MV-4-11 (cell line): ENCODE measurements around the gene GLMP.

Experiments
- DNase-seq: peaks from one replicate; lab custom pipeline; 2025; lab: John Stamatoyannopoulos, UW

The GLMP gene

DNA sequence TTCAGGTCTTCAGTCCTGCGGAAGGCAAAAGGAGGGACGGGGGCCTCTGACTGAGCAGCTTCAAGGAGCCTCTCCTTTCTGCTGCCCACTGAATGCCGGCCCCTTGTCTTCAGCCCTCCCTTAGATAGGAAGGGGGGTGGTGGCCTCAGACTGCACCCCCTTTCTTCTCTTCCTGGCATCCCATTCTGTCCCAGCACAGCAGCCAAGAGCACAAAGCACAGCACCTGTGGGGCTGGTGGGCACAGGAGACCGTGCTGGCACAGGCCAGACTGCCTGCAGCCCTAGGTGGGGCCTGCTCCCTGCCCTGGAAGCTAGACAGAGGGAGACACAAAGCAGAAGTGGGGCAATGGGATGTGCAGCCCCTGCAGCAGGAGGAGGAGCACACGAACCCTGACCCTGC lies 45.9 kb downstream of the GLMP start:
- no peak for DNase-seq

DNA sequence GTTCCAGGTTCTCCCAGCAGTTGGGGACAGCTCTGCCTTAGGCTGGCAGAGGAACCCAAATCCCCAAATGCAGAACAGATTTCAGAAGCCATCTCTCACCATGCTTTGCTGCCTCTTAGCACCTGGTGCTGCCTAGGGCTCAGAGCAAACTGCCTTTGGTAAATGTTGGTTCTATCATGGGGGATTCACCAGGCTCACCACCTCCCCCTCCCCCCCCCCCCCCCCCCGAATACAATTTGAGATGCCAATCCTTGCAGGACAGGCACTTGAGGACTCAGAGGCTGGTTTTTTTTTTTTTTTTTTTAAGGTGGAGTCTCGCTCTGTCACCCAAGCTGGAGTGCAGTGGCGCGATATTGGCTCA lies 47.2 kb downstream of the GLMP start:
- no peak for DNase-seq

DNA sequence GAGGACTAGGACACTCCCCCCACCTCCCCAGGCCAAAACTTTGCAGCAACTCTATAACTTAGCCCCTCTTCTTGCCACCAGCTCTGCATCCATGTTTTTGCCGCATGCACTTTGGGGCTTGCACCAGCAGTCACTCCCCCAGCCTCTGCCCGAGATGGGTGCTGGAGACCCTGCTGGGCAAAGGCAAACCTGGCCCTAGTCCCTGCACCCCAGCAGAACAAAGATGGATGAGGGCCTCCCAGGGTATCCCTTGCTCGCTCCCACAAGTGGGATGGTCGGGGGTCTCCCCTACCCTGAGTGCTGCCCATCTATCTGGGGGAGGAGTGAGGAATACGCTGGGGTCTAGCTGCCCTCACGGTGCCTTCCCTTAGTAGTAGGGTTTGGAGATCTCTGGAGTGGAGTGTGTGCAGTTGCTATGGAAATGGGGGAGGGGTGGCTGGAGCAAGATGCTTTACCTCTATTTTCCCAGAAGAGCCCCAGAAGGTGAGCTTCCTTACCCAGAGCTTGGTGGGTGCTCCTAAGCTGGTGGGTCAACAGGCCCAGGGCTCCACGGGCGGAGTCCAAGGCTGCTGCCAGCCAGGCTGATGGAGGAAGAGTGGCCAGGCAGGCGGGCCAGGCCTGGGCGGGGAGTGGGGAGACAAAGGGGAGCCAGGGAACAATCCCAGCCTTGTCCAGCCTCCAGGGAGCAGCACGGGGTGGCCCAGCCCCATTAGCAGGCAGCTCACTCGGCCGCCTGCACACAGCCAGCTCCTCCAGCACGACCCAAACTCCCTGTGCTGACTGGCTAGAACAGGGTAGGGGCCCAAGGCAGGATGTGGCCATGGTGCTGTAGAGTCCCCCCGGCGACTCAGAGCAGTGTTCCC lies 47.8 kb downstream of the GLMP start, which contains the start of gene PAQR6:
PAQR6 (minus strand) TSS at position 597 of the 863 bp plus-strand sequence. CDS start 1,325 bp downstream, outside the sequence.
- DNase-seq: no peak

DNA sequence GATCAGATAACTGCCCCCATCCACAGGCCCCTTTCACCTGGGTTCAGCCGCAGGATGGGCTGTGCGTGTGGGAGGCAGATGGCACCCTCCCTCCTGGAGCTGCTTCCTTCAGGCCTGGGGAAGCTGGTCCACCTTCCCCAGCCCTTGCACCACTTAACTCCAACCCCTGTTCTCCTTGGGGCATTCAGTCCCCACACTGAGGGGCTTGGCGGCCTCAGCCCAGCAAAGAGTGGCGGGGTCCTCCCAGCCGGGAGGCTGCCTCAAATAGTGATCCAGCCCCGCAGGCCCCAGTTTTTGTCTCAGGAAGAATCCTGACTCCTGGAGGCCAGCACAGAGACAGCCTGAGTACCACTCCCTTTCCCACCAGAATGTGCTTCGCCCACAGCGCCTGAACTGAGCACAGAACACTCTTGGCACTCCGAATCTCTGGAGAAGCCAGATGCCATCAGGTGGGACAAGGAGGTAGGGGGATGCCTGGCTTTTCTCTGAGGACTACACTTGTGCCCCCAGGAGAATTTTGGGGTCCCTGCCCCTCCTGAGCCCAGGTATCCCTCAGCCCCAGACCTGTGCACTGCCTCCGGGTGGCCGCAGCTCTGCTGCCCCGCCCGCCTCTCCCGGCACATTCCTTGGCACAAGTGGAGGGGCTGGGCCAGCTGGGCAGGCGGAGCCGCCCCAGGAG lies 48.6 kb downstream of the GLMP start:
- no peak for DNase-seq

DNA sequence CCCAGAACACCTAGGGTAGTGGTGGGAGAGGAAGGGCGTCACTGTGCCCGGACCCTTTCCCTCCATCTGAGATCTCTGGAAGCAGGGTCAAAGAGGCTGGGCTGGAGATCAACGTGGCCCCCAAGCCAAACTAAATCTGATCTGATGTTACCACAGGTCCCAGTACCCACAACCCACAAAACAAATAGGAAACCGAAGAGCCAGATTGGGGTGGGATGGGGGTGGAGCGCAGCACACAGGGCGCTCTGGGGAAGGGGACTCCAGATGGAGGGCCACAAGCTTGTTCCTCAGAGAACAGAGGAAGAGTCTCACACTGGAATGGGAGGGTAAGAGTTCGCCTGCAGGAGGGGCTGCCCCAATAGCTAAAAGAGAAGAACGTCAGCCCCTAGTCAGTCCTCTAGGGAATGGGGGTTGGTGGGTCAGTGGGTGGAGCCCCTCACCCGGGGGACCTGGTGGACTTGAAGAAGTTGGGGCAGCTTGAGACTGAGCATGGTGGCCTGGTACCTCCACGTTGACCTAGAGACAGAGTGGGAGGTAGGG lies 49.2 kb downstream of the GLMP start:
- DNase-seq: no peak

DNA sequence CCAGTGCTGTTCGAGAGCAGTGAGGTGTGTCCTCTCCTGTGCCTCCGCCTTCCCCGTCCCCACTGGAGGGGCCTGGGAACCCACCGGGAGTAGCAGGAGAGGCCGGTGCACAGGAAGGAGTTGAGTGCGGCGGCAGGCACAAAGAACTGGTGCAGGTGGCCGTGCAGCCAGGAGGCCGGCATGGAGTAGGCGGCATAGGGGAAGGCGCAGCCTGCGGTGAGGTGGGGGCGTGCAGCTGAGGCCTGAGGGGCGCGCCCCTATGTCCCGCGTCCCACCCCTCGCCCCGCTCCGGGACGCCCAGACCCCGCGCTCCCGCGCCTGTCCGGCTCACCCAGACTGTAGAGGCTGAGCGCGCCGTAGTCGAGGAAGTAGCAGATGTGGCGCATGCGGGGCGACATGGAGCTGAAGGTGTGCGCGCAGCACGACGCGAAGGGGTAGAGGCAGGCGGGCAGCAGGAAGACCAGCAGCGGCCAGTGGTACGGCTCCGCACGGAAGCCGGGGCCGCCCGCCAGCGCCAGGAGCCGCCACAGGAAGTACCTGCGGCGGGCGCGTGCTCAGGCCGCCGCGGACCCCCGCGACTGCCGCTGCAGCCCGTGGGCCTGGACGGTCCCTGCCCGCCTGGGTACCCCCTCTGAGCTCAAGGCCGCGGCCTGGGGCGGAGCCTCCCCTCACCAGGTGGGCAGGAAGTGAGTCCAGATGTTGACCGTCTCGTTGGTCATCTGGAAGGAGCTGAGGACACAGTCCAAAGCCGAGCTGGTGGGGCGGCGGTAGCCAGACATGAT lies 49.8 kb downstream of the GLMP start:
- DNase-seq: no peak

DNA sequence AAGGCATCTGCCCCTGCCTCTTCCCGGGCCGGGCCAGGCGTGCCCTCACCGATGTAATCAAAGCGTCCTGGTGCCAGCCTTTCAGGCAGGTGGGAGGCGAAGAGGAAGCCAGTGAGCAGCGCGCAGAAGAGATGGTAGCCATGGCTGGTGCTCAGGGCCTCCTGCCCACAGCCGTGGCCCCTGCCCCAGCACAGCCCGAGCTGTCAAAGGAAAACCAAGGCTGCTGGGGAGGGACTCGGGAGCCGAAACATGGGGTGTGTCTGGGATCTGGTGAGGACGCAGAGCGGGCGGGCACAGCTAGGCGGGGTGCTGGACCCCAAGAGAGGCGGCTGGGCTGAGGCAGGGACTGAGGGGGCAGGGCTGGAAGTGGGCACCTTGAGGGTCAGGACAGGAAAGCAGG lies 50.8 kb downstream of the GLMP start:
- DNase-seq: no peak

DNA sequence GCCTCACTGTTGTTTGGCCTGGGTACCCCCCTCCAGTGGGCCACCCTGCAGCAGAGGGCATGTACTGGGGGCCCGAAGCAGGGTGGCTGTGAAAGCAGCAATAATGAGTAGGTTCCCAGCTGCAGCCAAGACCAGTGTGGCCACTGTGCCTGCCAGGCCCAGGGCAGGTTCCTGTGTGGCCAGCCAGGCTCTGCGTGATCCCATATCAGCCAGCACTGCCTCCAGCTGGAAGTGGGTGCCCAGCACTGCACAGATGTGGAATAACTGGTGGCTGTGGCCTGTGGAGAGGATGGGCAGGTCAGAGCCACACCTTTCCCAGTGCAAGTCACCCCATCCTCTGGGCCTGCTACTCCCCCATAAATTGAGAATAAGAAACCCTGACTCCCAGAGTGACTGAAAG lies 51.4 kb downstream of the GLMP start:
- no peak for DNase-seq

DNA sequence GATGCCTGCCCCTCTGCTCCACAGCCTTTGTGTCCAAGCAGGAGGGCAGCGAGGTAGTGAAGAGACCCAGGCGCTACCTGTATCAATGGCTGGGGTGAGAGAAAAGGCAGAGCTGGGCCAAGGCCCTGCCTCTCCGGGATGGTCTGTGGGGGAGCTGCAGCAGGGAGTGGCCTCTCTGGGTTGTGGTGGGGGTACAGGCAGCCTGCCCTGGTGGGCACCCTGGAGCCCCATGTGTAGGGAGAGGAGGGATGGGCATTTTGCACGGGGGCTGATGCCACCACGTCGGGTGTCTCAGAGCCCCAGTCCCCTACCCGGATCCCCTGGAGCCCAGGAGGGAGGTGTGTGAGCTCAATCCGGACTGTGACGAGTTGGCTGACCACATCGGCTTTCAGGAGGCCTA lies 52.7 kb downstream of the GLMP start:
- DNase-seq: no peak
